A204.1 (cell line): ENCODE measurements around the gene PRKCI.
"Not testable (repeated sequence)": the region's sequence is repeated elsewhere in the genome, so short reads cannot be mapped to it uniquely, and the experiment has no call there.

Source experiments
- FAIRE-seq: peaks from 2 replicates; lab custom pipeline; 2012; peaks lifted over from hg19 to GRCh38; lab: Jason Lieb, UNC

Gene PRKCI

DNA sequence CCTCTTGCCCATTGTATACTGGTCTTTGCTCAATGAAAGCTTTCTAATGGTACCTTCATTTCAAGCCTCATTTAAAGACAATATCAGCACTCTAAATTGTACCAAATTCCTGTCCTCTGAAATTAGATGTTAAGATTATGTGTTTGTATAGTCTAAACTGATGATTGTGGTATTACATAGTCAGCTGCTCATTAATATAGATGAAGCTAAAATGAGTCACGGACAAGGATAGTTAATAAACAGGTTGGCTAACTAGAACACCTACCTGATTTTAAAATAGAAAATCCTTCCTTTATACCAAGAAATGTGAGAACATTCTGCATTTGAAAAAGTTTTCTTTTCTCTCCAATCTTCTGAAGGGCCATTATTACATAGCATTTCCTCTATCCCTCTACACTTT, 2.9 kb downstream of the PRKCI start:
- no peak for FAIRE-seq

DNA sequence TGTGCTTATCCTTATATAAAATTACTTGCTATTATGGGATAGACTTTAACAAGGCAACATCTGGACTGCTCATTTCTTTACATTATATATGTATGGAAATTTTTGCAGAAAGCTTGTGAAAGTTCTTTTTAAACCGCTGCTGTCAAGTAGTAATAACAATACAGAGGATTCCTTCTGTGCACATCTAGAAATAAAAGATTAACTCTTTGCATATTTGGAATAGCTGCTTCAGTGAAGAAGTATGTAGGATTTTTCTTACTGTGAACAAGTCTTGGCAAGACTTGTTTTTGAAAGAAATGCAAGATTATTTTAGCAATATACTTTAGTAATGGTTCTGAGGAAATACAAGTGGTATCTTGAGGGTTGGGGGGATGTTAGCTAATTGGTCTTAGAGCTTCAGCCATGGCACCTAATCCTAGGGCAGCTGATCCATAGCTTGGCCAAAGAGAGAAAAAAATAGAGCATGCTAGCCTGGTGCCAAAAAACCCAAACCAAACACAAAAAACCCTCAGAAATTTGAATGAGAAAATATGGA, 4.3 kb downstream of the PRKCI start:
- no peak for FAIRE-seq

DNA sequence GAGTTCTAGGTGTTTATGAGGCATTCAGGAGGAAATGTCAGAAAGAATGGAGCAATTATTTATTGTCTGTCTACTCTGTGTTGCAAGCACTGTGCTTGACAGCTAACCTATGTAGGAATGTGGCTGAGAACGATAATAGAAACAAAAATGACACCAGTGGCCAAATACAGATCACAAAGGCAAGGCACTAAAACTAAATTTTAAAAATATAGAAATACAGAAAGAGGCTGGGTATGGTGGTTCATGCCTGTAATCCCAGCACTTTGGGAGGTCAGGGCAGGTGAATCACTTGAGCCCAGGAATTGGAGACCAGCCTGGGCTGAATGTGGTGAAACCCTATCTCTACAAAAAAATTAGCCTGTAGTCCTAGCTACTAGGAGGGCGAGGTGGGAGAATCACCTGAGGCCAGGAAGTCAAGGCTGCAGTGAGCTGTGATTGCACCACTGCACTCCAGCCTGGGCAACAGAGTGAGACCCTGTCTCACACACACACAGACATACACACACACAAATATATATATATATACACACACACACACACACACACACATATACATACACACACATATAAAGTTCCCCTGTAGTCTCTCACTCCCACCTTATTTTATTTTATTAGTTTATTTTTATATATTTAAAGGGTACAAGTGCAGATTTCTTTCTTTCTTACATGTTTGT, 6.0 kb downstream of the PRKCI start:
- no peak for FAIRE-seq

DNA sequence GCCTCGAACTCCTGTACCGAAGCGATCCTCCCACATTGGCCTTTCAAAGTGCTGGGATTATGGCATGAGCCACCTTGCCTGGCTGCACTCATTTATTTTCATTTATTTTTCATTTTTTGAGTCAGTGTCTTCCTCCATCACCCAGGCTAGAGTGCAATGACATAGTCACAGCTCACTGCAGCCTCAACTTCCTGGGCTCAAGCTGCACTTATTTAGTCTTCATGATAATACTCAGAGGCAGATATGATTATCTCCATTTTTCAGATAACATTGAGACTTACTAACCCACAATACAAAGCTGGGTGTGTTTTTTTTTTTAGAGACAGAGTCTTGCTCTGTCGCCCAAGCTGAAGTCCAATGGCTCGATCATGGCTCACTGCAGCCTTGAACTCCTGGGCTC, 10.0 kb downstream of the PRKCI start:
- FAIRE-seq, result no peak

DNA sequence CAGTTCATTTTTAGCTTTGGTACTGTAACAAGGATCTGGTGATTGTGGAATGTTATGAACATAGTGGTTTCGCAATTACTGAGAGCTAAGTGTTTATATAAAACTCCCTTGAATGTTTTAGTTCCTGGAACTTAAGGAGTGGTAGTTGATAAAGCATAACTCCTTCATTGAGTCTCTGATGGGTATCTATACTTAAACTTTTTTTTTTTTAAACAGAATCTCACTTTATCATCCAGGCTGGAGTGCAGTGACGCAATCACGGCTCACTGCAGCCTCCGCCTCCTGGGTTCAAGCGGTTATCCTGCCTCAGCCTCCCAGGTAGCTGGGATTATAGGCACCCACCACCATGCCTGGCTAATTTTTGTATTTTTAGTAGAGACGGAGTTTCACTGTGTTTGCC, 11.3 kb downstream of the PRKCI start:
- FAIRE-seq, result no peak

DNA sequence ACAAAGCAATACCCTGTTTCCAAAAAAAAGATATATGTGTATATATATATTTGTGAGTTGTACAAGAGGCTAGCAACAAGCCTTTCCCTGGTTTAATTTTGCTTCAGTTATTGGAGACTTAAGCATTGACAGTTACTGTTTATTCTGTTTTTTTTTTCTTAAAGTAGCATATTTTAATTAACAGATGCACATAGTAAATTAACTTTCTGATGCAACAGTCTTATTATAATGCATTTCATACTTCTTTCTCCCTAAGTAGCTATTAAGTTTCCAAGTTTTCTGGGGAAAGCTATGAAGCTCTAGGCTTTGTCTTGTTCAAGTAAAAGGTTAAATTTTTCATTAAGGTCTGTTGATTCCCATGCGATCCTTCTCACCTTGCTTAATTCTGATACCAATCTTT, 17.9 kb downstream of the PRKCI start:
- no peak for FAIRE-seq

DNA sequence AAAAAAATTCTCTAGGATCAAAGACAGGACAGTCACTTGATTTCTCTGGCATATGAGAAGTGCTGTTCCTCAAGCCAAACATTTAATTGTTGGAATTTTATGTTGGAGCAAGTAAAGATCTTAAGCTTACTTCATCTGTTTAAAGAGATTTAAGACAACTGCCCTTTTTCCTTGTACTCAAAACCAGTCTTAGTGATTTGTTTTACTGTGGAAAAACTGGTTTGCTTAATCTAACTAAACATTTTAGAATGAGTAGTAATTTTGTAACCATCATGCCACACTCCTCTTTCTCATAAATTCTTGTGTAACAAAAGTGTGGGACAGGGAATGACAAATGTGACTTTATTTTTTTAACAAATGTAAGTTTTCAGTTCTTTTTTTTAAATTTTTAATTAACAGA, 18.4 kb downstream of the PRKCI start:
- FAIRE-seq, result no peak

DNA sequence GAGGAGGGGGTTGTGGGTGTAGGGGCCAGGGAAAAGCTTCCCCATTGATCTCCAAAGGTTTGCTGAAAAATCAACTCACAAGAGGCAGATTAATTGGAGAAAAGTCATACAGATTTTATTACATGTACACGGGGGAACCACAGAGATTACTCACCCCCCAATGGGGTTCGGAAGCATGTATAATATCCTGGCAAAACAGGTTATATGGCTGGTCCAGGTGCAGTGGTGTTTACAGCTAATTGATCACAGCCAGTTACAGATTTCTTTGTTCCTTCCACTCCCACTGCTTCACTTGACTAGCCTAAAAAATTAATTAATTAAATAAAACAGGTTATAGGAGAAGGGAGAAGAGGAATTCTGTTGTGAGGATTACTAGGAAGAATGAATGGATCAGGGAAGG, 22.4 kb downstream of the PRKCI start:
- FAIRE-seq, result no peak

DNA sequence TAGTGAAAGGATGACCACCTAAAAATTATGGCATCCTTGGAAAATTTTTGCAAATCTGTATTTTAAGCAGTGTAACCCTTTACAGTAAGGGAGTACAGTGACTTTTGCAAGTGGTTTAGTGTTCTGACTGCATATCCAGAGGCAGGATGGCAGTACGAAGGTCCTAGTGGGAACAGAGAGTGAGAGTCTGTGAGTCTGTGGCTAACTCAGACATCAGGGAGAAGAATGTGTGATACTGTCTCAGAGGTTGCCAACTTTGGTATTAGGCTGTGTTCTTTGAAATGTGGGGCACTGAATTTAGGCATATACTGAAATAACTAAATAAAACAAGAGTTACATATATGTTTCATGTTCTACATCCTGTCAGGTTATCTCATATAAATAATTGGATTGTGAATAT, 25.7 kb downstream of the PRKCI start:
- FAIRE-seq, result no peak

DNA sequence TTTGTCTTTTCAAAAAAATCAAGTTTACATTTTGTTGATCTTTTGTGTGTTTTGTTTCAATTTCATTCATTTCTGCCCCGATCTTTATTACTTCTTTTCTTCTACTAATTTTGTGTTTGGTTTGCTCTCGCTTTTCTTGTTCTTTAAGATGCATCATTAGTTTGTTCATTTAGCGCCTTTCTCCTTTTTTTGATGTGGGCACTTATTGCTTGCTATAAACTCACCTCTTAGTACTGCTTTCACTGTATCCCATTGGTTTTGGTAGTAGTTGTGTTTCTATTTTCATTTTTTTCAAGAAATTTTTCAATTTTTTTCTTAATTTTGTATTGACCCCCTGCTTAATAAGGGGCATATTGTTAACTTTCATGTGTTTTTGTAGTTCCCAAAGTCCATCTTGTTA, 34.4 kb downstream of the PRKCI start:
- FAIRE-seq, result no peak

DNA sequence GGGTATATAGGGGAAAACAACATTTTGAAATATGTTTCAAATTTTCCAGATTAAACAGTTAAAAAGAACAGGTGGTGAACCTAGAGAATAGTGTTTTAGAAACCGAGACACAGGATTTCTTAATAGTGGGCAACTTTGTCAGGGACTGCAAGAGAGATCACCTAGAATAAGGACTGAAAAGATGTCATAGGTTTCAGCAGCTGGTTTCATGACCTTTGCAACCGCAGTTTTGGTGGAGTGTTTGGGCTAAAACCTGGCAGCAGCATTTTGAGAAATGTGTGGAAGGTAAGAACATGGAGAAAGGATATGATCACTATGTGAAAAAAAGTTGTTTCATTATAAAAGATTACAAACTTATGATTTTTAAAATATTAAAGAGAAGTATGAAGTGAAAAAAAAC, 34.9 kb downstream of the PRKCI start:
- FAIRE-seq, result no peak

DNA sequence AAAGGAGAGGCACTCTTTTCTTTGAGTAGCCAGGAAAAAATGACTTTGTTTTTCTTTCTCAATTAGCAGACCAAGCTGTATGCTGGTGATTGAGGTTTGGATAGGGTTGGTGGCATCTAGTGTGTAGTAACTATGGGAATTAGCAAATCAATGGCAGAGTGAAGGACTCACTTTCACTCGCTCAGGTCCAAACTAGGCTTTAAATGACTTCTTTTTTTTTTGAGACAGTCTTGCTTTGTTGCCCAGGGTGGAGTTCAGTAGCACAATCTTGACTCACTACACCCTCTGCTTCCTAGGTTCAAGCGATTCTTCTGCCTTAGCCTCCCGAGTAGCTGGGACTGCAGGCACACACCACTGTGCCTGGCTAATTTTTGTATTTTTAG, 35.9 kb downstream of the PRKCI start:
- no peak for FAIRE-seq

DNA sequence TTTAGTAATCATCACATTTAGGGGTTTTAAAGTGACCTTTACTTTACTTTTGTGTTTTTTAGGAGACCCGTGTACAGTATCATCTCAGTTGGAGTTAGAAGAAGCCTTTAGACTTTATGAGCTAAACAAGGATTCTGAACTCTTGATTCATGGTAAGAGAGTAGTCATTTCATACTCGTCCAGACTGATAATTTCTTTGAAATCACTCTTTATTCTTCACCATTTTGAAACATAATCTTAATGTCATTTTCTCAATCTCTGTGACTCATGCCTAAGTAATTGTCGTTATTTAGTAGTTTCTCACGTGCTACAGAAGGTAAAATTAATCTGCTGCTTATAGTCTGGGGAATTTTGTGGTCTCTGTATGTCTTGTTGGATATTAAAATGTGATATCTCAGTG, 37.7 kb downstream of the PRKCI start:
- no peak for FAIRE-seq

DNA sequence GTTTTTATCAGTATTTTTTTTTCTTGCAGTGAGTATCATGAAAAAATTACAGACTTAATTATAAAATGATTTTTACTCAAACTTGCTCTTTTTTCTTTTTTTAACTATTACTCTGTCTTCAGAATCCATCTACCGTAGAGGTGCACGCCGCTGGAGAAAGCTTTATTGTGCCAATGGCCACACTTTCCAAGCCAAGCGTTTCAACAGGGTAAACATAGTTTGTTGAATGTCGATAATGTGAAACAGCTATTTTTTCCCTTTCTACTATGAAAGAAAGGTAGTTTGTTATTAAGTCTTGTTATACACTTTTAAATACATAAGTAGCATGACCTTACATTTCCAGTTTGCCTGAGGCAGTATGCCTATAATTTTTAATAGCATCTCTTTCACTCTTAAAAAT, 45.6 kb downstream of the PRKCI start:
- FAIRE-seq, result no peak

DNA sequence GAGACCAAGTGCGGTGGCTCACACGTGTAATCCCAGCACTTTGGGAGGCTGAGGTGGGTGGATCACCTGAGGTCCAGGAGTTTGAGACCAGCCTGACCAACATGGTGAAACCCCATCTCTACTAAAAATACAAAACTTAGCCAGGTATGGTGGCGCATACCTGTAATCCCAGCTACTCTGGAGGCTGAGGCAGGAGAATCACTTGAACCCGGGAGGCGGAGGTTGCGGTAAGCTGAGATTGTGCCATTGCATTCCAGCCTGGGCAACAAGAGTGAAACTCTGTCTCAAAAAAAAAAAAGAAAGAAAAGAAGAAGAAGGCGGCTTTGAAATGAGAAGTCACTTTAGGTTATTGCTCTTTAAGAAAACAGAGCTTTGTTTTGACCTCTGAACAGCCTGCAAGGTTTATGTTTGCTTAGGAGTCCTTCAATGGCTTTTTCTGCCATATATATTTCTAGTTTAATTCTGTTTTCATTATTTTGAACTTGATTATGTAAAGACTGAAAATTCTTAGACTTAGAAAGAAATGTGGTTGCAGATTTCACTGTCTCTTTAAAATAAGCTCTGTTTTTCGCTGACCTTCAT, 47.5 kb downstream of the PRKCI start:
- not testable (repeated sequence) for FAIRE-seq

DNA sequence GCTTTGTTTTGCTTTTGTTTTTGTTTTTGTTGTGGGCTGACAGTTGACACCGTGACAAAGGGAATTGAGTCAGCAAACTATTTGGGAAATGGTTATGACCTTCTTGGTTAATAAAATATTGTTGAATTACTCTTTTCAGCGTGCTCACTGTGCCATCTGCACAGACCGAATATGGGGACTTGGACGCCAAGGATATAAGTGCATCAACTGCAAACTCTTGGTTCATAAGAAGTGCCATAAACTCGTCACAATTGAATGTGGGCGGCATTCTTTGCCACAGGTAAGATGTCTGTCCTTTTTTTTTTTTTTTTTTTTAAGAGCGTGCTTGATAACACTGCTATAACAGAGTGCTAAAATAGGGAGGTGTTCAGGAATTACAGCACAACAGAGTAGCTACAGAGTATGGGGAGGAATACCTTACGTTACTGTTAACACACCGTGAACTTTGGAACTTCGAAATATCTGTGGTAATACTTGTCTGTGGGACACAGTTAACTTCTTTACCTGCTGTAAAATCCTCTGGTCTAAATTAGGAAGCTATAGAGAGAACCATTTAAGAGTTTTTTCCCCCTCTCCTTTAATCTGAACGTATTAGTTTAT, 48.2 kb downstream of the PRKCI start:
- FAIRE-seq, result no peak

DNA sequence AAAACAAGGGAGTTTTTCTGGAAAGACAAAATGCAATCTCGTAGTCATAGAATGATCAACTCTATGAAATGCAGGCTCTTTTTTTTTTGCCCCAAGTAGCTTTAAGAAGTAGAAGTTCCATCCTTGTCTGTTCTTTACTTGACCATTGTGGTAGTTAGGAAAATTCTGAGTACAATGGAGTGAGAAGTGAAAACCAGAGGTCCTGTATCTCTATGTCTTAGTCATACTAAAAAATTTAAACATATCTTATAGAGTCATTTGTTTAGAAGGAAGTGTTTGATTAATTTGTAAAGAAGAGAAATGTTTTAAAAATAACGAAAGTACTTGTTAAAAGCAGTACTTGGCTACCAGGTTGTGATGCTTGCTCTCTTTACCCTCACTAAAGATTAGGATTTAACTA, 52.4 kb downstream of the PRKCI start:
- FAIRE-seq, result no peak

DNA sequence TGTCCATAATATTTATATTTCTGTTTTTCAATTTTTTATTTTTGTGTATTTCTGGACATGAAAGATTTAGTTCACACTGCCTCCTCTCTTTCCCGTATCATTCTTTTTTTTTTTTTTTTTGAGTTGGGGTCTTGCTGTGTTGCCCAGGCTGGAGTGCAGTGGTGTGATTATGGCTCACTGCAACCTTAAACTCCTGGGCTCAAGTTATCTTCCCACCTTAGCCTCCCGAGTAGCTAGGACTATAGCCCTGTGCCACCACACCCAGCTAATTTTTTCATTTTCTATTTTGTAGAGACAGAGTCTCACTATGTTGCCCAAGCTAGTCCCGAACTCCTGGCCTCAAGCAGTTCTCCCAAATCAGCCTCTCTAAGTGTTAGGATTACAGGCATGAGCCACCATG, 53.6 kb downstream of the PRKCI start:
- FAIRE-seq, result no peak

DNA sequence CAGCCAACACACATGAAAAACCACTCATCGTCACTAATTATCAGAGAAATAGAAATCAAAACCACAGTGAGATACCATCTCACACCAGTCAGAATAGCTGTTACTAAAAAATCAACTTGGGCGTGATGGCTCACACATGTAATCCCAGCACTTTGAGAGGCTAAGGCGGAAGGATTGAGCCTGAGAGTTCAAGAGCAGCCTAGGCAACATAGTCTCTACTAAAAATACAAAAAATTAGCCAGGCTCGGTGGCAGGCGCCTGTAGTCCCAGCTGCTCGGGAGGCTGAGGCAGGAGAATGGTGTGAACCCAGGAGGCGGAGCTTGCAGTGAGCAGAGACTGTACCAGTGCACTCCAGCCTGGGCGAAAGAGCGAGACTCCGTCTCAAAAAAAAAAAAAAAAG, 55.1 kb downstream of the PRKCI start:
- FAIRE-seq, result not testable (repeated sequence)

DNA sequence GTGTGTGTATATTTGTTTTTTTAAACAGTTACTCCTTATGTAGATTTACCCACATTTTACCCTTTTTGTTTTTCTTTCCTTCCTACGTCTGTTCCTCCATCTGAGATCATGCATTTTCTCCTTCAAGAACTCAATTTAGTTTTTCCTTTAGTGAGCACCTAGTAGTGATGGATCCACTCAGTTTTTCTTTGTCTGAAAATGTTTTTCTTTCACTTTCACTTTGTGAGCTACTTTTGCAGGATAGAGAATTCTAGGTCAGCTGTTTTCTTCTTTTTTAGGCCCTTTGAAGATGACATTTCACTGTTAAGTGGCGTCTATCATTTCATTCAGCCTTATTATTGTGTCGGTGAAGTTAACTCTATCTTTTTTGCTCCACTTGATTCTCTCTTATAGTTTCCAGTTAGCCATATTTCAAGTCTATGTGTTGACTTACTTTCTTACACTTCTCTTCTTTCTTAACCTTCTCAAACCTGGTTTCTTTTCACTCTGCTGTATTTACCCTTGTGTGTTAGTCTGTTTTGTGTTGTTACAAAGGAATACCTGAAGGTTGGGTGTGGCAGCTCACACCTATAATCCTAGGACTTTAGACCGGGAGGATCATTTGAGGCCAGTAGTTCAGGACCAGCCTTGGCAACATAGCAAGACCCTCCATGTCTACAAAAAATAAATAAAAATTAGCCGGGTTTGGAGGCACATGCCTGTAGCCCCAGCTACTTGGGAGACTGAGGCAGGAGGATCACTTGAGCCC, 55.8 kb downstream of the PRKCI start:
- no peak for FAIRE-seq

DNA sequence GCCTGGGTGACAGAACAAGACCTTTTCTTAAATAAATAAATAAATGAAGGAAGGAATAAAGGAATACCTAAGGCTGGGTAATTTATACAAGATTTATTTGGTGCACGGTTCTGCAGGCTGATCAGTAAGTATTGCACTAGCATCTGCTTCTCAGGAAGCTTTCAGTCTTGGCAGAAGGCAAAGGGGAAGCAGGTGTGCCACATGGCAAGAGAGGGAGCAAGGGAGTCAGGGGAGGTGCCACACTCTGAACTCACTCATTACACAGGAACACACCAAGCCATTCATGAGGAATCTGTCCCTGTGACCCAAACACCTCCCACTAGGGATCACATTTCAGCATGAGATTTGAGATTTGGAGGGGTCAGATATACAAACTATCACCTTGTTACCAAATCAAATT, 56.4 kb downstream of the PRKCI start:
- FAIRE-seq, result no peak

DNA sequence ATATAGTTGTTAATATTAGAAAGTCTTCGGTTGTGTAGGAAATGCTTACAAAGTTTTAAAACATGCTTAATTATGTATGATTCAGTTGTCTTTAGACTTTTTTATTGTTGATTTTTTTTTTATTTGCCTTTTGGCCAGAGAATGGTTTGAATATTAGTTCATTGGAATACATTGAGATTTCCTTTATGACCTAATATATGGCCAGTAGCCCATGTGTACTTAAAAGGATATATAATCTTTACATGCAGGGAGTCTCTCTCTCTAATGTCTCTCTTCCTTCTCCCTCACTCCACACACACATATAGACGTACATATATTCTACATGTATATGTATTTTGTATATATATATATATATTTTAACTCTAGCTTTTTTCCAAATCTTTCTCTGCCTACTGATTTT, 68.0 kb downstream of the PRKCI start:
- FAIRE-seq, result no peak

DNA sequence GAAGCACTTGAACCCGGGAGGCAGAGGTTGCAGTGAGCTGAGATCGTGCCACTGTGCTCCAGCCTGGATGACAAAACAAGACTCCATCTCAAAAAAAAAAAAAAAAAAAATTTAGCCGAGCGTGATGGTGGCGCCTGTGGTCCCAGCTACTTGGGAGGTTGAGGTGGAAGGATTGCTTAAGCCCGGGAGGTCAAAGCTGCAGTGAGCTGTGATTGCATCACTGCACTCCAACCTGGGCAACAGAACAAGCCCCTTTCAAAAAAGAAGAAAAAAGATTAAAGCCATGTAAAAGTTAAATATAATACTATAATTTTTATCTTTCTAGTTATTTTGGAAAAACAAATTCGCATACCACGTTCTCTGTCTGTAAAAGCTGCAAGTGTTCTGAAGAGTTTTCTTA, 73.4 kb downstream of the PRKCI start:
- no peak for FAIRE-seq
